NCI-H2081 treated with DMSO at 0.1 percent for 48 hours (cell line): ENCODE data around the gene DDO.
"Not testable (repeated sequence)": the region's sequence is repeated elsewhere in the genome, so short reads cannot be mapped to it uniquely, and the experiment has no call there.

Experiments used
- DNase-seq: peaks from one replicate; lab custom pipeline; 2025; lab: John Stamatoyannopoulos, UW

Gene DDO, protein sequence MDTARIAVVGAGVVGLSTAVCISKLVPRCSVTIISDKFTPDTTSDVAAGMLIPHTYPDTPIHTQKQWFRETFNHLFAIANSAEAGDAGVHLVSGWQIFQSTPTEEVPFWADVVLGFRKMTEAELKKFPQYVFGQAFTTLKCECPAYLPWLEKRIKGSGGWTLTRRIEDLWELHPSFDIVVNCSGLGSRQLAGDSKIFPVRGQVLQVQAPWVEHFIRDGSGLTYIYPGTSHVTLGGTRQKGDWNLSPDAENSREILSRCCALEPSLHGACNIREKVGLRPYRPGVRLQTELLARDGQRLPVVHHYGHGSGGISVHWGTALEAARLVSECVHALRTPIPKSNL

DNA sequence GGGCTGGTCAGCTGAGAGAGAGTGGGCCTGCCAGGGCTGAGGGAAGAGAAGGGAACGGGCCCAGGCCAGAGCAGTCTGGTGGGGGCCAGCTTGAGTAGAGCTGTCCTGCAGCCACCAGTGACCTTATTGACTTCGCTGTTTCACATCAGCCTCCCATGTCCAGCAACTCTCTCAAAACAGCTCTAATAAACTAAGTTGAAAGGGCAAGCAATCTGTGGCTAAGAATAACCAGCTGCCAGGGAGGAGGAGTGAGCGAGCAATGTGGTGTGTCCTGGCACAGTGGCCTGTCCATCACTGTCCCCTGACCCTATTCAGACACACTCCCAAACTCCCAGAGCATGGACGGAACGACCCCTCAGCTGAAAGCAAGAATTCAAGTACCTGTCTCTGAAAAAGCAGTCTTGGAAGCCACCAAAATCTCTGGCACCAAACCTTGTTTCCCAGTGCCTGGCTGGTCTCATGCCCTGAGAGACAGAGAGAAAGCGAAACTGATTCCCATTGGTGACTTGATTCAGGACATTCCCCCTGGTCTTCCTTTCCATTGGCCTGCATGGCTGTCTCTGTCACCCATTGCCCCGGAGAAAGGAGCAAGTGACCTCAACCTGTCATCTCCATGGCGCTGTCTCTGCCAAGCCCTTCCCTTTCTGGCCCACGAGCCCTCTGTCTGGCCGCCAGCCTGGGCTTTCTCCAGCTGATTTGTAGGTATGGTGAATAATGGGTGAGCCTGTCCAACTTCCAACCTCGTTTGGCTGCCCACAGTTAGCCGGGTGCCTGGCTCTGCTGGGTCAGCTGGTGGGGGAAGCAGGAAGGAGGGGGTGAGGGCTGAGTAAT is at the start of gene DDO:
TSS of gene DDO (minus strand) at position 490 of the 831 bp plus-strand sequence. CDS start 2,113 bp downstream, outside the sequence.
- no peak for DNase-seq

DNA sequence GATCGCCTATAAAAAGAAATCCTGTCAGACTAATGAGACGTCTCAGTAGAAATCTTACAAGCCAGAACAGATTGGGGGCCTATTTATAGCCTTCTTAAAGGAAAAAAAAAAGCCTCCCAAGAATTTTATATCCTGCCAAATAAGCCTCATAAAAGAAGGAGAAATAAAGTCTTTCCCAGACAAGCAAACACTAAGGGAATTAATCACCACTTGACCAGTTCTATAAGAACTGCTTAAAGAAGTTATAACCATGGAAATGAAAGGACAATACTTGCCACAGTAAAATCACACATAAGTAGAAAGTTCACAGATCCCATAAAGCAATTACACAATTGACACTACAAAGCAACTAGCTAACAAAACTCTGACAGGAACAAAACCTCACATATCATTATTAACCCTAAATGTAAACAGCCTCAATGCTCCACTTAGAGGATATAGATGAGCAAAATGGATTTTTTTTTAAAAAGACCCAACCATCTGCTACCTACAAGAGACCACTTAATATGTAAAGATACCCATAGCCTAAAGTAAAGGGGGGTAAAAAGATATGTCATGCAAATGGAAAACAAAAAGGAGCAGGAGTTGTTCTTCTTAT is 47.6 kb upstream of the DDO start:
- DNase-seq: no peak

DNA sequence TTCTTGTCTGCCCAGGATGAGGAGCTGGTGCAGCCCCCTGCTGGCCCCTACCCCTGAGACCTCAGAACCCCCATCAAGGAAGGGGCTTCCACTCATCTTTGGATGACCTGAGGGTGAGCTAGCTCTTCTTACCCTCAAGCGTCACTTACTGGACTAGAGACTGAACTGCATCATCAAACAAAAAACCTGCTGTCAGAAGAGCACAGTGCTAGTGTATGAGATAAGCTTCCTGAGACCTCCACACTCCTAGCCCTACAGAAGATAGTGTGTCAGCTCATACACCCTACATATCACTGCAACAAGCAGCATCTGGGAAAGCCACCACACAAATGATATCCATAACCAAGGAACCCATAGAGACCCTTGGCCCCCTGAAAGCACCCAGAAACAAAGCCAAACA is 46.0 kb upstream of the DDO start:
- no peak for DNase-seq

DNA sequence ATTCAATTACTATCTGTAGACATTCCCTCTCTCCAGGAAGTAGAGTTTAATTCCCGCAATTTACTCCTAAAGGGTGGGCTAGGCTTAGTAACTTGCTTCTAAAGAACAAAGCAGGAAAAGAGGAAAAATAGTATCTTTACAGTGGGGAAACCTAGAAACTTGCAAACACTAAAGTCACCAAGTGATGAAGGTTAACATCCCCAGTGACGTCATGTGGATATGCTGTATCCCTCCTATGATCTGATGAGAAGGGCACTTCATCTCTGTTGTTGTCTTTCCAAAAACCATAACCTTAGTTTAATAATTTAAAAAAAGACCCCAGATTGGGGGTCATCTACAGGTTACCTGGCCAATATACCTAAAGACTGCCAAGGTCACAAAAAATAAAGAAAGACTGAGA is 43.8 kb upstream of the DDO start:
- no peak for DNase-seq

DNA sequence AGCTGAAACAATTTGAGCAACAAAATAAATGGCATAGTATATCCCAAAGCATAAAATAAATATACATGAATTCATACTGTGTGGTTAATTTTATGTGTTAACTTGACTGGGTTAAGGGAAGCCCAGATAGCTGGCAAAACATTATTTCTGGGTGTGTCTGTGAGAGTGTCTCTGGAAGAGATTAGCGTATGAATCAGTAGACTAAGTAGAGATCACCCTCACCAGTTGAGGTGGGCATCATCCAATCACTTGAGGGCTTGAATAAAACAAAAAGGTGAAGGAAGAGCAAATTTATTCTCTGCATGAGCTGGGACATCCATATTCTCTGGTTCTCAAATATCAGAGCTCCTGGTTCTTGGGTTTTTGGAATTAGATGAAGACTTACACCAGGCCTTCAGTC is 43.1 kb upstream of the DDO start:
- no peak for DNase-seq

DNA sequence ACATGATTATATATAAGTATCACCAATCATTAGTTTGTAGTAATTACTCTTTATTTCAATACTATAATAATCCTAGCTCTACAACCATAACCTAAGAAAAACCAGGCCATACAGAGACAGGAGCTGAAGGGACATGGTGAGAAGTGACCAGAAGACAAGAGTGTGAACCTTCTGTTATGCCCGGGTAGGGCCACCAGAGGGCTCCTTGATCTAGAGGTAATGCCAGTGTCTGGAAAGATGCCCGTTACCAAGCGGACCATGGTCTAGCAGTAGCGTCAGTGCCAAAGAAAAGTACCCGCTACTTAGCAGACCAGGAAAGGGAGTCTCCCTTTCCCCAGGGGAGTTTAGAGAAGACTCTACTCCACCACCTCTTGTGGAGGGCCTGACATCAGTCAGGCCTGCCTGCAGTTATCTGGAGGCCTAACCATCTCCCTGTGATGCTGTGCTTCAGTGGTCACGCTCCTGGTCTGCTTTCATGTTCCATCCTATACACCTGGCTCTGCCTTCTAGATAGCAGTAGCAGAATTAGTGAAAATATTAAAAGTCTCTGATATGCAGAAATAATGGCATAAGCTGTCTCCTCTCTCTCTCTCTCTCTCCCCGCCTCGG is 42.3 kb upstream of the DDO start:
- DNase-seq: not testable (repeated sequence)

DNA sequence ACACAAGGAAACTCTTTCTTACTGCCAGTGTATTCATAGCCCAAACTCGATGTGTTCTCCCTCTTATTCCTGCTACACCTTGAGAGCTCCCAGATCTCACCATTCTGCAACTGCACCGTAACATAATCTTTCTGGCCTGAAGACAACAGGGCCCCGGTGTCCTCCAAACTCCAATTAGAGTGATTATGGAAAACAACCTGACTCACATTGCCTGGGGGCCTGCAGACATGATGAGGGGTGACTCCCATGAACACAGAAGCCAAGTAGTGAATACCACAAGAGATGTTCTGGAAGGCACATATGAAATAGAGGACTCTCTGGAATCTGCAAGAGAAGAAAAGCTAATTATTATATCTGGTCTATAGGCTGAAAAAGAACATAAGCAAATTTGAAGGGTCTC is 41.3 kb upstream of the DDO start:
- DNase-seq: no peak

DNA sequence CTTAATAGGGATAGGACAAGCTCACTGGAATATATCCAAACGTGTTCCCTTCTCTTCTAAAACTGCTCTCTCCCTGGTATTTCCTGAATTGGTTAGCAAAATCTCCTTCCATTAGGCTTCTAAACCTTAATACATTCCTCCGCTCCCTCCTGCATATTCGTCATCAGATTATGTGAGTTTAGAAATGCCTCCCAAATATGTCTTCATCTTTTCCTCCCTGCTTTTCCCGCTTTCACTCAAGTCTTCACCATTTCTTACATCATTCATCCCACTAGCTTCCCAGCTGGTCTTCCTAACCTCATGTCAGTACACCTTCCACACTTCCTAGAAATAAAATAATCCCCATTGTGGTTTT is 34.1 kb upstream of the DDO start:
- no peak for DNase-seq

DNA sequence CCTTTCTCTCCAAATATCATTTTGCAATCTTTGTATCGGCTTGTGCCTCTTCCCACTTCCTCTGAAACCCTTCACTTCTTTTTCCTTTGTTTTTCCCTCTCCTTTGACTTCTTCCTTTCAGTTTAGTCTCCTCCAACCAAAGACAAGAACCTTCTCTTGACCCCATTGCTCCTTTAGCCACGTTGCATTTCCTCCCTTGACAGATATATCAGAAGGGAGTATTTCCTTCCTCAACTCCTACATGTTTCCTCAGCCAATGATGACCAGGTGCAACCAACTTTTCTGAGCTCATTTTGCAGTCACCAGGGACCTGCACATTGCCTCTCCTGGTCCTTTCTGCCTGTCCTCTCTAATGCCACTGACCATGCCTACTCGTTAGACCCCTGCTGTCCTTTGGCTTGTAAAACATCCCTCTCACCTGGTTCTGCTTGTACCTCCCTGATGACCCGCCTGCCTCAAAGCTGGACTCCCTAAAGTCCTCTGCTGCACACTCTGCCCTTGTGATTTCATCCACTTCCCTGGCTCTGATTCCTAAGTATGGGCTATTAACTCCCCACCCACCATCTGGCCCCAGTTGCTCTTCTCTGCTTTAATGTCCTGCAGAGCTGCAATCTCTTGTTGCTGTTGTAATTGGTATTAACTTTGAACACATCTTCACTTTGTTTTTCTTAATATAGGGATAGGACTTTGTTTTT is 33.6 kb upstream of the DDO start:
- DNase-seq: no peak

DNA sequence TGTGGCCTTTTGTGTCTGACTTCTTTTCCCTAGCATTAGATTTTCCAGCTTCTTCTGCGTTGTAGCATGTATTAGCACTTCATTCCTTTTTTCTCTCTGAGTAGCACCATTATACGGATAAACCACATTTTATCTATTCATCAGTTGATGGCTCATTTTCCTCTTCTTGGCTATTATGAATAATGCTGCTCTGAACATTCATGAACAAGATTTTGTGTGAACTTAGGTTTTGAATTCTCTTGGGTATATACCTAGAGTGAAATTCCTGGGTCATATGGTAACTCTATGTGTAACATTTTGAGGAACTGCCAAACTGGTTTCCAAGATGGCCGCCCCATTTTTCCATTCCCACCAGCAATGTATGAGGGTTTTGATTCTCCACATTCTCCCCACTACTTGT is 32.4 kb upstream of the DDO start:
- DNase-seq: no peak

DNA sequence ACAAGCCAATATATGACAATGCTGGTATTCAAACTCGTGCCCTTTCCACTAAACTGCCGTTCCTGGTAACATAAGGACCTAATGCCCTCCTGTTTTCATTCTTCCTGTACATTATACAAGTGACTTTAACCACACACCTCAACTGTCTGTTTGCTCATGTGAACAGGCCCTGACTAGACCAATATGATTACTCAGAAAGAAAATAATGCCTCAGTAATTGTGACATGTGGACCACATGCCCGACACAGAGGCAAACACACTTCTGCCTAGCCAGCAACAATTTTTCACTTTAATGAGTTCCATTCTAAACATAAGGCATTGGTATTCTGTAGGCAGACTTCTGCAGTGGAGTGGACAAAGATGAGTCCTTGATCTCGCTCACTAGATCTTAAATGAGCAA is 31.0 kb upstream of the DDO start:
- DNase-seq: no peak

DNA sequence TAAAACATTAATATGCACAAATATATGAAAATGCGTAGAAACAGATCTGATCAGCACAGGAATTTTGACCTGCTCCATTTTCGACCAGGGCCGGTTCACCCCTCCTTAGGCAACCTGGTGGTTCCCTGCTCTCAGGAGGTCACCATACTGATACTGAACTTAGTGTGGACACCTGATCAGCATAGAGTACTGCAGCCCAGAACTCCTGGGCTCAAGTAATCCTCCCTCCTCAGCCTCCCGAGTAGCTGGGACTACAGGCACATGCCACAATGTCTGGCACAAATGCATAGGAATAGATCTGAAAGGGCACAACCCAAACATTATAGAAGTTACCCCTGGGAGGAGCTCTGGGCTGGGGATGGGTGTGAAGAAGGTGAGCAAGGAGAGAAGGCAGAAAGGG is 24.7 kb upstream of the DDO start:
- DNase-seq: no peak

DNA sequence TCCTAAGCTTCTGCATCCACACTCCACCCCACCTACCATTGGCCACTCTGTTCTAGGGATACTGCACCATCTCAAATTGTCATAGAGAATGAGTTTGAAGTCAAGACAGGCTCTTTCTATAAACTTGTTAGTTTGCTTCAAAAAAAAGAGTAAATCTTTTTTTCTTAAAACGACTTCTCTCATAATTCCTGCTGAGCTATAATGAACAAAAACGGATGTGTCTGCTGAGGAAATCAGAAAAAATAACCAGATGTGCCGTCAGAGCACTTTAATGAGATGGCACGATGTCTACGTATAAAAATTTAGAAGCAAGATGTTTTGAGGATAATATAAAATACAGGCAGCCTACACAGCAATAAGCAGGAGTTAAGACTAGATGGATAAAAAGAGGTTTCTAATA is 24.0 kb upstream of the DDO start:
- DNase-seq: no peak

DNA sequence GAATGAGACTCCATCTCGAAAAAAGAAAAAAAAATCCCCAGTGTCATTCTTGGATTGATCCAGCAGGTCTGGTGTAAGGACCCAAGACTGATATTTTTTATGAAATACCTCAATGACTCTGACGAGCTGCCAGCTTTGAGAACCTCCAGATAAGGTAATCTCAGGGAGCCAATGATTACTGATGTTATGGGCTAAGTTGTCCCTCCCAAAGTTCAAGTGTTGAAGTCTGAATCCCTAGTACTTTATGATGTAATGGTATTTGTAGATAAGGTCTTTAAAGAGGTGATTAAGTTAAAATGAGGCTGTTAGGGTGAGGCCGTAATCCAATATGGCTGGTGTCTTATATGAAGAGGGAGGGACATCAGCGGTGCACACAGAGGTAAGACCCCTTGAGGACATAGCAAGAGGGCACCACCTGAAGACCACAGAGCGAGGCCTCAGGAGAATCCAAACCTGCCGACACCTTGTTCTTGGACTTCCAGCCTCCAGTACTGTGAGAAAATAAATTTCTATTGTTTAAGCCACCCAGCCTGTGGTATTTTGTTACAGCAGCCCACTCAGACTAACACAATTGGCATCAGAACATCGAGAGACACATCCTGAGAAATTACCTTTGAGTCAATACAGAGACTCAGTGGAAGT is 19.7 kb upstream of the DDO start:
- DNase-seq: no peak

DNA sequence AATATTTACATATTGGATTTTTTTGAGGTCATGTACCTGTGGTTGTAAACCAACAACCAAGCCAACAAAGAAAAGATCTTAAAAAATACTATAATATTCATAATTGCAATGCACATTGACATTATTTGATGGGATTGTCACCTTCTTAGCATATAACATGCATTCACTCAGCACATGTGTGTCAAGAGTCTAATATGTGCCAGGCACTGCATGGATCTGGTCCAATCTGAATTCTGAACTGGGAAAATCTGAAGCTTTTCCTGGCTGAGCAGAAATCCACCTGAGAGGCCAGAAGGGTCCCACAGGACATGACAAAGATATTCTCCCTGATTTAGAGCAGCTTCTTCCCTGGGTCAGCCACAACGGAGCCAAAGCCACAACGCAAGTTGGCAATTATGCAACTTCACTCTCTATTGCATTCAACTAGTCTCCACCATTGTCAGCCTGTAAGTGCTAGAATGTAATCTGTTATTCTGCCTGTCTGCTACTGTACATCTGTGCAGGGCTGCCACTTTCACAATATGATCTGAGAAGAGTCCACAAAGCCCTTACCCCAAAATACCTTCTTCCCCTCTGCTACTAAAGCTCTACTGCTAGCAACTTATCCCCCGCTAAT is 17.0 kb upstream of the DDO start:
- DNase-seq: no peak

DNA sequence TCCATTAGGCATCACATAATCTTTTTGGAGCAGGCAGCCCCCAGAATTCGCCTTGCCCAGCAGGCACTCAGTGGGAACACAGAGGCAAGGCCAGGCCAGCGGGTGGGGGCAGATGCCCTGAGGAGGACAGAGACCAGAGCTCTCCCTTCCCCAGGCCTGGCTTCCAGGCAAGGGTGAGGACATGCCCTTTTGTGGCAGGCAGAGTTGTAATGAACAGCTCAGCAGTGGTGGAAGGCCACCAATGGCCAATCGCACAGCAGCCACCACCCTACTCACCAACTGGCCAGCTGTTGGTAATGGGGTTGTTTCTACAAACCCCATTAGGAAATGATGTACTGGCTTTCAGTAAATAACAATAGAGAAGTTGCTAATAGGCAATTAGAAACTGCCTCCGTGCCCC is 15.4 kb upstream of the DDO start:
- DNase-seq: no peak

DNA sequence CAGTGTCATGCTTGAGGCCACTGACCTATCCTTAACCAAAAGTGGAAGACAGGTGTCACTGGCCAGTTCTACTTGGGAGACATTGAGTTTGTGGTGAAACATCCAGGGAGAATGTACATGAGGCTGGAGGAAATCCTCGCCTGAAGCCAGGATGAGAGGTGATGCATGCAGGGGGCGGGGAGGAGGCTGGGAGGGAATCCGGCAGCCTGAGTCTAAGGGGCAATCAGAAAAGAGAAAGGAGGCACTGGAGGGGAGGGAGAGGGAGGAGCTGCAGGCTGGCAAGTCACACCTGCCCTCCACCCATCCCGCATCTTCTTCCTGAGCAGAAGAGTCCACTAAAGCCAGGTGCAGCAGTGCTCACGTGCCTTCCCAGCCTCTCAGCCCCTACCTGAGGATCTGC is 14.9 kb upstream of the DDO start:
- DNase-seq: no peak

DNA sequence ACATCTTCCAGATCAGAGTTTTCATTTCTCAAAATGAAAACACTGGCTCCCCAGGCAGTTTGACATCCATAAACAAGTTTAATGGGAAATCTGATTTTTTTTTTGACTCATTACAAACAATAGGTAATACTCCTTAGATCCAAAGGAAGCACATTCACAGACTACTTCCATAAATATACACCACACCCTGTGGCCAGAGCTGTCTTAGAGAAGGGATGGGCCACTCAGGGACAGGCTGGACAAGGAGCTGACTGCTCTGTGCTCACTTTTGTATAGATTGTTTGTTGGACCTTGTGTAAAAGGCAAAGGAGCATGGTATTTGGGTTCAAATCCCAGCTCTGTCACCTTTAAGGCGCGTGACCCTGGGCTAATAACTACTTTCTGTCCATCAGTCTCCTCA is 12.8 kb upstream of the DDO start:
- DNase-seq: no peak

DNA sequence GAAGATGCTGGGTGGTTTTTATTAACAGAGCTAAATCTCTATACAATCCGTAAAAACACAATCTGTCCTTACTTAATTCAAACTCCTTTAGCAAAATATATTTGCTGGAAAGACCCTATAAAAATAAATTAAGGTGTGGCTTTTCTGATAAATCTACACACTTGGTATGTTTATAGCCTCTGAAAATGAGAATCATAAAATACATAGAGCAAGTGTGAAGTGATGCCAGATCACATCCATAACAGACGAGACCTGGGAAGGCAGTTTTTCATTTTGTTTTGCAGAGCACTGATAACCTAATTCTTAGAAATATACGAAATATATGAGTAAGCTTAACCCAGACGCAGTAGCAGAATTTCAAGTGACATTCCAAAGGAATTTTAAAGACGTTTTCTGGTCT is 10.4 kb upstream of the DDO start:
- DNase-seq: no peak

DNA sequence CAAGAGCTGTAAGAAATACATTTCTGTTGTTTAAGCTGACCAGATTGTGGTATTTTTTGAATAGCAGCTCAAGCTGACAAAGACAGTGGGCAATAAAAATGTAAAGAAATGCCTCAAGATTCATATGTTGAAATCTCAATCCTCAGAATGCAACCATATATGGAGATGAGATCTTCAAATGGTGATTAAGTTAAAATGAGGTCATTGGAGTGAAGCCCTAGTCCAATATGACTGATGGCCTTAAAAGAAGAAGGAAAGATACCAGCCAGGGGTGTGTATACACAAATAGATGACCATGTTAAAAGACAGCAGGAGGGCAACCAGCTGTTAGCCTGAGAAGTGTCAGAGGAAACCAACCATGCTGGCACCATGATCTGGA is 7.1 kb upstream of the DDO start:
- no peak for DNase-seq

DNA sequence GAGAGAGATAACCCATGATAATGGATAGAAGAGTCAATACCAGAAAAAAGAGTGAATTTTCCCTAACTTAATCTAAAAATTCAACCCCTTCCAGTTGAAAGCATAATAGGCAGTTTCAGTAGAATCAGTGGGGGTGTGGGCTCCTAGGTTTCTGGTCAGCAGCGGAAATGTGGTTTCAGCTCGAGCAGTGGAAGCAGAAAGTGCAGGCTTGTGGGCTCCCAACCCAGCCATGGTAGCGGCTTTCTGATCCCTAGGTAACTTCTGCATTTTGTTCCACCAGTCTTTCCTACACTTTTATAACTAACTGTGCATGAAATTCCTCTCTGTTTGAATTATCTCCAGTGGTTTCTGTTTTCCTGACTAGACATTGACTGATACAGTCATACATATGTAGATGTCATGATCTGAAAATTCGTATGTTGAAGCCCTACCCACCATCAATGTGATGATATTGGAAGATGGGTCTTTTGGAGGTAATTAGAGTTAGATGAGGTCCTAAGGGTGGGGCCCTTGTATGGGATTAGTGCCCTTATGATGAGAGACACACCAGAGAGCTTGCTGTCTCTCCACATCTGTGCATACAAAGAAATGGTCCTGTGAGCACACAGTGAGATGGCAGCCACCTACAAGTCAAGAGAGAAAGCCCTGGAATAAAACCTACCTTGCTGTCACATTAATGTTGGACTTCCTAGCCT is 6.5 kb upstream of the DDO start:
- DNase-seq: no peak
